Stimulated activated CD8-positive, alpha-beta memory T cell treated with anti-CD3 and anti-CD28 coated beads, Interleukin-2, amount 100 ng/mL, for 48 hours (primary cell): ENCODE measurements around the gene RNU6-7.

Experiments used
- DNase-seq, 2 donors: peaks; one replicate each; pipeline ENCODE4 v3.0.0-alpha.2; 2020; ENCODE audit warnings: low read depth in 2 of 2

Gene RNU6-7

DNA sequence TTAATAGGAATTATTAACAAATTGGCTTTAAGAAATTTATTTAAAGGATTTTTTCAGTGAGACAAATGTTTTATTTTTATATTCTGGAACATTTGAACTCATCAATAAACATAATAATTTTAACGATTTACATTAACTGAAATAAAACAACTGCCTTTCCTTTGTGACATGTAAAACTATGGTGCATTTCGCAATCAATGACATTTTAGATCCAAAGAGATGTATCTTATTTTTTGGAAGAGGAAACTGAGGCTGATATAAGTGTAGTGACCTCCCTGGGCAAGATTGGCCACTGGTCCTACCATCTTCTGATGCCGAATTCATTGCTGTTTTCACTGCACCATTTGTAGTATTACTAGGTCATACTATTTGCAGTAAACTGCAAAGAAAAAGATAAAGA lies 3.7 kb downstream of the RNU6-7 start:
- no peak for DNase-seq

DNA sequence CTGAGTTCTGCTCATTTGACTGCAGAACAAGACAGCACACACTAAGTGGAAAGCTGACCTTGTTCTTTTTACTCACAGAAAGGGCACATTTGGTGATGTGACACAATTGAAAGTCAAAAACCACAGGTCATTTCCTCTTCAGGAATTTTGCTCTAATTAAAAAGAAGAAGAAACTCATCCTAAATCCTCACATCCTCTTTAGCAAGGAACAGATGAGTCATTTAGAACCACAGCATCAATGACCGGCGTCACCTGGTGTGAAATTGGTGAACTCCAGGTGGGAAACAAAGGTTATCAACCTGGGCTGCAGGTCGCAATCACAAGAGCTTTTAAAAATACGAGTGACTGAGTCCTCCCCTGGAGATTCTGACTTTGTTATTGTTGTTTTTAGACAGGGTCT lies 4.1 kb downstream of the RNU6-7 start:
- DNase-seq, result no peak

DNA sequence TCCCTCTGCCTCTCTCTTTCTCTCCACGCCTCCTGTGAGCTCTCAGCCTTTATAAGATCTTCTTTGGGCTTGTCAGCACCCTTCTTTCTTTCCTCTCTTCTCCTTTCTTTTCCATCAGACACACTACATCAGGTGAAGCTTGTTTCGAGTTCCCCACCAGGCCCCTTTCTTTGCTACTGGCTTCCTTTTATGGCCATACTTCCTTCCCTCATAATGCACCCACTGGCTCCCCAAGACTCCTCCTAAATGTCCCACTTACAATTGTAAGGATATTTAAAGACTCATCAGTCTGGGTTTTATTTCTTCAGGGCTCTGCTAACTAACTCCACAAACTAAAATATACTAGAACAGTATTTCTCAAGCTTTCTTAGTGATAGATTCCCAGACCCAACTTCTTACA lies 4.7 kb downstream of the RNU6-7 start:
- DNase-seq, result no peak

DNA sequence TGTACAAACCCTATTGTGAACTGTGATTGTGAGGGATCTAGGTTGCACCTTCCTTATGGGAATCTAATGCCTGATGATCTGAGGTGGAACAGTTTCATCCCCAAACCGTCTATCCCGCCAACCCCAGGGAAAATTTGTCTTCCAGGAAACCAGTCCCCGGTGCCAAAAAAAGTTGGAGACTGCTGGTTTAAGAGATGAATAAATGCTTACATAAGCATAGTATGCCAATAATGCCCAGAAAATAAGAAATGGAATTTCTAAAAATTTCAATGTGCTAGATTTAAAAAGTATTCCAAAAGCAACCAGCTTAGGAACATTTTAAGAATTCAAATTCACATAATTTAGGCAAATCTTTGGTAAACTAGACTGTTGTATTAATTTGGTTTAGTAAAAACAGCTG lies 6.6 kb downstream of the RNU6-7 start:
- DNase-seq, result no peak

DNA sequence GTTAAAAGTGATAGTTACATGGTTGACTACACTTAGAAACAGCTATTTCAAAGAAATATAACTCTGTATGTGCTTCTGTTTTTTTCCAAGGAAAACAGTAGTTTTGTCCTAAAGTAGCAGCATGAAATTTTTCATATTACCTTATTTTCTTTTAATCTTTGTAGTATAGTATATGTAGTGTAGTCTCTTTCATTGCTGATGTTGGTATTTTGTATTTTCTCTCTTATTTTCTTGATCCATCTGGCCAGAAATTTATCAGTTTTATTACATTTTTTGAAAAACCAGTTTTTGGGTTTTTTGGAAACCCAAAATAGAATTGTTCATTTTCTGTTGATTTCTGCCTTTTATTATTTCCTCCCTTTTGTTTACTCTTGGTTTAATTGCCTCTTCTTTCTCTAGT lies 7.6 kb downstream of the RNU6-7 start:
- DNase-seq, result no peak

DNA sequence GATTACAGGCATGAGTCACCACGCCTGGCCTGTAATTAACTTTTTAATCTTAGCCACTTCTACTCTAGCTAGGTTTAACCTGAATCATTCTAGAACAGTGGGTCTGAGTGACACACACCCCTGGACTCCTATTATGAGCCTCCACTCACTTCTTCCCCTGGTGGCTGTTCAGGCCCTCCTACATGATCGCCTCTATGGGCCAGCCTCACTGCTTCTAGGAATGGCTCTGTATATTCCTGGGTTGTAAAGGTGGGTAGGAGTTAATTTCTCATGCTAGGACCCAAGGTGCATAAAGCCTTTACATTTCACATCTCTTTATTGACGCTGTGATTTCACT lies 9.2 kb downstream of the RNU6-7 start:
- DNase-seq, result no peak

DNA sequence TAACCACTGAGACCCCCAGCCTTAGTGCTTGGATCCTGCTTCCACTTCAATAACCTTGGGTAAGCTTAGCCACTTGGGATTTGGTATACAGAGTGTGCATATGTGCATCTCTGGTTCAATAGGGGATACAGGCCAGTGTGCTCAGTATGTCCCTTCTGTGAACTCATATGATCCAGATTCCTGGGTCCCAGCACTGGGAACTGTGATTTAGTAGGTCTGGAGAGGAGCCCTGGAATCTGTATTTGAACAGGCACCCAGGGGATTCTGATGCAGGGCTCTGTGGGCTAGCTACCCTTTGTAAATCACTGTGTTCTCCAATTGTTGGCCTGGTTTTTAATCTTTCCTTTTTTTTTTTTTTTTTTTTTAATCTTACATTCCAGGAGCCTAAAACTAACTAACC lies 11.0 kb downstream of the RNU6-7 start:
- no peak for DNase-seq

DNA sequence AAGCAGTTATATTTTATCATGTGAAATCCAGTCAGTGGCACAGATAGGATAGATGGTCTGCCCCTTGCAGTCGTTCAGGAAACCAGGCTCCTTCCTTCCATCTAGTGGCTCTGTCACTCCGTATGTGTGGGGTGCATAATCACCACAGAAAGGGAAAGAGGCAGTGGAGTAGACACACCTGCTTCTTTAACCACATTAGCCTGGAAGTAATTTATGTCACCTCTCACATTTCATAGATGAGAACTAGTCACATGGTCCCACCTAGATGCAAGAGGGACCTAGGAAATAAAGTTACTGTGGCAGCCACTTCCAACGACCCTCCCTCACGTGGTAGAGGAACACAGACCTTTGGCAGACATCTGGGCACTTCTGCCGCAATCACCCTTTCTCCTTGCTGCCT lies 15.5 kb downstream of the RNU6-7 start:
- no peak for DNase-seq

DNA sequence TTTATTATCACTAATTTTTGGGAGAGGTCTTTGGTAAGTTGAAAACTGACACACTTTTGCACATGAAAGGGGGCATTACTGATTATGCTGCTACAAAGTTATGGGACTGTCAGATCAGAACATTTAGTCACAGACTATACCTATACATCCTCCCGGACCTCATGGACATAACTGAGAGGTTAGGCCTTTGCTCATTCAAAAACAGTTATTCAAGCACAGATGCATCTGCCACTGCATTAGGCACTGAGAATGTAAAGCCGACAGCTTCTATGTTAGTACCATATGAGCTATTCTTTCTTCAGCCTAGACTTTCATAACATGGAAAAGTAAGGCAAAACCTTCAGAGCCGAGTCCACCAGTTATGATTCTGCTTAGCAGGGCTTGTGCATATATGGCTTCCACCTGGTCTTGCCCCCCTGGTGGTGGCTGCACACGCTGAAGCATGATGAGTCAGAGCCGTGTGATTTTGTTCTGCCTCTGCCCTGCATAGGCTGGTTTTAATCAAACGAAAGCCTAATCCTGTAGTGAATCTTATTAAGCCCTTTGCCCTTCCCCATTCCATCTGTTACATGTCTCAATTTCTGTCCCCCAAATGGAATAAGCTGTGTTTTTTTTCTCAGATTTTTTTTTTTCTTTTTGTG lies 23.0 kb downstream of the RNU6-7 start:
- DNase-seq, result no peak

DNA sequence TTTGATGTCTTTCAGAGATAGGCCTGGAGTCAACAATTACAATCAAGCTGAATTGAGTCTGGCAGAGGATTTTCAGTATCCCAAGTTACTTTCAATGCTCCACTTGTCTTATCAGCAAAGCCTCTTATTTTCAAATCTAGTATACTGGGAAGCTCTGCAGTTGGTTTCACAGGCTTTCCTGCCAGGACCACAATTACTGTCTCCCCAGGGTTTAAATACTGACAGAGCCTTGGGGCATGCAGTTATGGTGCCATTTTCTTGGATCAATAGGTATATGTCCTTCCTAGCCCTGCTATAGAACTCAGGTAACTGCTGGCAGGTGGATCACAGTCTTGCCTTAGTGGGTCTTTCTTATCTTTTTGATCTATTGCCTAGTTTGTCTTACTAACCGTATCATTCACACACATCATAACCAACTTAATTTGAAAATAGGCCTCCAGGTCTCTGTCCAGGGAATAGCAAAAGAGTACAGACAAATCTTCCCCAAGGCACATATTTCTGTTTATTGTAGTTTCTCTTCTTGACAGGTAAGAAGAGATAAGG lies 23.6 kb downstream of the RNU6-7 start:
- DNase-seq, result no peak

DNA sequence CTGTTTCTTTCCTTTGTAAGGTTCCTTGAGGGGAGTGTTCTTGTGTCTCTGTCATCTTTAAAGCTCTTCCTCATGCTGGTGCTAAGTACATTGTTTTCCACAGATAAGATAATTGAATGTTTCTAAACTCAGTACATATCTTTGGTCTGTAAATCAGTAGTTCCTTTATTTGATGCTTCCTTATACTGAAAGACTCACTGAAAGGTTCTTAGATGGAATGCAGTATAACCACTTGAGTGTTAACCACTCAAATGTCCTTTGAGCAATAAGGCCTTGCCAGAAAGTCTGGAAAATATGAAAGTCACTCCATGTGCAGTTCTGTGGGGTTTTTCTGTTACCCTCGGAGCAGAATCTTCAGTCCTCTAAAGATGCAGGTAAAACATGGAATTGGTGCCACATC lies 24.2 kb downstream of the RNU6-7 start:
- no peak for DNase-seq

DNA sequence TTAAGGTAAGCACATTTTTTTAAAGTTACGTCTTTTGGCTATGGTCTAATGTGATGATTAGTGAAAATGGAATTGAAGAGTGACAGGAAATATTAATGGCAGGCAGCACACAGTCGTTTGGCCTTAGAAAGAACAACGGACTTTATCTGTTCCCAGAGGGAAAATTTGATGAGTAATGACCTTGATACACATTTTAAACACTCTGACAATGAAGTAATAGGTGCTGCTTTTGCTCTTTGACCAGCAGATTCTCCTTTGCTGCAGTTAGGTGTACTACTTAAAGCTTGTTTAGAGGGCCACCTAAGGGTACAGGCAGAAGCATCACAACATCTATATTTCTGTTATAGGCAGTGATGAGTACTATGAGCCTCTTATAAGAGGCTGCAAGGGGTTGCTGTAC lies 28.3 kb downstream of the RNU6-7 start:
- DNase-seq, result no peak

DNA sequence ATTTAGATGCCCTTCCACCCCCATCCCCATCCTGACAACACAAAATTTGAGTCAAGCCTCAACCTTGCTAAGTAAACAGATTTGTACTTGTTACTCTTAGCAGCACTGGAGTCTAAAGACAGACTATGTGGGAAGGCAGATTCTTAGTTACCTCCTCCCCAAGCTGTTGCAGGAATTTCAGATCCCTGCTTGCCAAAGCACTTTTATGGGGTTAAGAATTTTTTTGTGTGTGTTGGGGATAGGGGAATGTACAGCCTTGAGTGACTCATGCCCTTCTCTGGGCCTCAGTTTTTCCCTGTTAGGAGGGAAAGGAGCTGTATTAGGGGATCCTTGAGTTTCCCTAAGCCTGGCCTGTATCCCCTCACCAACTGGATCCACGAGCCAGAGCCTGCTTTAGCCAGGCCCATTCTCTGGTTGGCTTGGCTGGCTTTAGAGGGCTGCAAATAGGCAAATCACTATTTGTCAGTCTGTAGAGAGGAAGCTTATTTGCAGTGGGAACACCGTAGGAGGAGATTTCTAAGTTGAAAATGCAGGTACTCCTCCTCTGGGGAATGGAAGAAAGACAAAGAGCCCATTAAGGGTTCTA lies 28.9 kb downstream of the RNU6-7 start:
- no peak for DNase-seq

DNA sequence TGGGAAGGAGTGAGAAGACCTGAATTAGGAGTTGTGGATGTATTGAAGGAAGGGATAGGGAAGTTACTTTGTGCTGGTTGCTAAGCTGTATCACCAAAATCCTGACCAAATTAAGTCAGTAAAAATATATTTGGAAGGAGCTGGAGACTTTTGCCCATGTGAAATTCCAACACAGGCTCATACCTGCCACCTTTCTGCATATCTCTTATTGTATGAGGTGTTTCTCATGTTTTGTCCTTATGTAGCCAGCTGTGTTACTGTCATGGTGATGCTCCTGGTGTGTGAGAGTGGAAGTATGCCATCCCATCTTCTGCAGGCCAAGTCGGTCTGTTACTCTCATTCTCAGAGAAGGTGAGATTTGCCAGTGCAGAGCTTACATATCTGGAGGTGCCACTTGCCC lies 30.6 kb downstream of the RNU6-7 start:
- DNase-seq, result no peak

DNA sequence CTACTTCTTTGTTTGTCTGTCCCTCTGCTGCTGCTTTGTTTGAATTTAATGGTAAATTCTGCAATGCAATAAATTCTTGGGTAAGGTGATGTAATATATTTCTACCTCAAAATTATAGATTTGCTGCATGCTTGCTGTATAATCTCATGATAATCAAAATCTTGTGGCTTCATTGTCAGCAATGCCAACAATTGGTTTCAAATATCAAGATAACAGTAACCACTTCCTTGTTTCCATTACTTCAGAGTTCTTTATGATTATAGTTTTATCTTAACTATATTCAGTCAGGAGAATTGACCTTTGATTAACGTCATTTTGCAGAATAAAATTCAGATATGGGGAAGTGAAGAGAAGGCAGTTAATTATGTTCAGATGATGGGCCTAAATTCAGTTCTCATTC lies 31.4 kb downstream of the RNU6-7 start:
- no peak for DNase-seq

DNA sequence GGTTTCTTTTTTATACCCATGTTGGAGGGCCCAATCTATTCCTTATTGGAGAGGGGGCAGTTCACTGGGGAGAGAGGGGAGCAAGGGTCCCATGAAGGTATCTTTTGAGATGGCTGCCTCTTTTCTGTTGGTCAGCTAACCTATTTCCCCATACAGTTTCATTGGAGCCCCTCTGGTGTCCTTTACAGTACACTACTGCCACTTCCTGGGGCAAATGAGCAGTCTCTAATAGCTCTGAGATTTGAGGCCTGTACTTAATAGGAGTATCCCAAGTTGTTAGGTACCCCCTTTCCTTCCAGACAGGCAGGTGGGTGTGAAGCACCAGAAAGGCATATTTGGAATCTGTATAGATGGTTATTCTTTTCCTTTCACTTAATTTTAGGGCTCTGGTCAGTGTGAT lies 42.6 kb downstream of the RNU6-7 start:
- DNase-seq, result no peak

DNA sequence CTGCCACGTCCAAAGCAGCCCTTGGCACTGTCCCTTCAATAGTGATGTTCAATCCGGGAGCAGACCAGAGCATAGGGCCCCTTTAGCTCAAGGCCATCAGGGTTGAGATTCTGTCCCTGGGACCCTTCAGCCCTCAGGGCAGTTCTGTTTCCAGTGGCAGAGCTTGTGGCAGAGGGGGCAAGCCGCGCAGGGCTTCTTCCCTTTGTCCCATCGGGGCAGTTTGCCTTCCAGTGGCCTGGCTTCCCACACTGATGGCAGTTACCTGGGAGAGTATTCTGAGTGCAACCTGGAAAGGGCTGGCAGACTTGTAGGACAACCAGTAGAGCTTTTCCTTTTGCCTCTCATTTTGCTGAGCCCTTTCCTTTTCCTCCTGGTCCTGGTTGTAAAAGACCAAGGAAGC lies 44.9 kb downstream of the RNU6-7 start:
- no peak for DNase-seq

DNA sequence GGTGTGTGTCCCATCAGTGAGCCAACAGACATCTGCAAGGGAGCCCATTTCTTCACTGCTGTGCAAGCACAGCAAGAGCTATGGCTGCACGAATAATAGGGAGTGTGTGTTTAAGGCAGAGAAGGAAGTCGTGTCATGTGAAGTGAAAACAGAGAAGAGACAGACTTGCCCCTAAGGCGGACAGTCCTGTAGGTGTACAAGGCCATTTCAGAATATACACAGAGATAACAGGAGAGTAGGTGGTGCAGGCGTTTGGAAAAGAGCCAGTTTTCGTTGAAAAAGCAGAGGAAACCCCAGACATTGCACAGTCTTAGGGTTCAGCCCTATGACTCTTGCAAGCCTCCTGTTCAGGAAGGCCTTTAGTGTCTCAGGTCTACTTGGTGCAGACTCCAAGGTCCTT lies 47.5 kb downstream of the RNU6-7 start:
- no peak for DNase-seq

DNA sequence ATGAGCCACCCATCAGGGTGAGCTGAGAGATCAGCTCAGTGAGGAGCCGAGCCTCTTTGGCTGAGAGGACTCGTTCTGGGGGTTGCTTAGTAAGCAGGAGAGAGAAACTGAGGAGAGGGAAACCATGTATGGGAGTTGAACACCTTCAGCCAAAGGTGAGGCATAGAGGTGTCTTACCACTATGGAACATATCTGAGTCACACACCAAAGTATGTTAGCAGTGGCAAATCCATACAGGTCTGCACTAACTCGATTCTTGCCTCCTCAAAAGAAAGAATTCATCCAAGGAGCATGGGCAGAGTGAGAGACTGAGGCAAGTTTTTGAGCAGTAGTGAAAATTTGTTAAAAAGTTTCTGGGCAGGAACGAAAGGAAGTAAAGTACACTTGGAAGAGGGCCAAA lies 47.9 kb downstream of the RNU6-7 start:
- no peak for DNase-seq

DNA sequence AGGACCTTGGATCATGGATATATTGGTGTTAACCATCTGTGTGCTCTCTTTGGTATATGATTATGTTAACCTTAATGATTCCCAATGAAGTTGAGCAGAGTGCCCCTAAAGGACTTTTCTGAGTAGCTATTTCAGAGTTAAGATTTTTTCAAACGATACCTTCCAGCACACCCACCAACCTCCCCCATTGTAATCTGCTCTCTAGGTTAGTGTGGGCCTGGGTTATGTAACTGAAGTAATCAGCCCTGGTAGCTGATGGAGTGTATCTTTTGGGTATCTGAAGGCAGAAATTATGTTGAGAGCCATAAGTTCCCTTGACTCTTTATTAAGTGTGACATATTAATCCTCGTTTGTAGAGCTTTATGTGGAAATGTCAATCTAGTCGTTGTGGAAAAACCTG lies 48.8 kb downstream of the RNU6-7 start:
- DNase-seq, result no peak

DNA sequence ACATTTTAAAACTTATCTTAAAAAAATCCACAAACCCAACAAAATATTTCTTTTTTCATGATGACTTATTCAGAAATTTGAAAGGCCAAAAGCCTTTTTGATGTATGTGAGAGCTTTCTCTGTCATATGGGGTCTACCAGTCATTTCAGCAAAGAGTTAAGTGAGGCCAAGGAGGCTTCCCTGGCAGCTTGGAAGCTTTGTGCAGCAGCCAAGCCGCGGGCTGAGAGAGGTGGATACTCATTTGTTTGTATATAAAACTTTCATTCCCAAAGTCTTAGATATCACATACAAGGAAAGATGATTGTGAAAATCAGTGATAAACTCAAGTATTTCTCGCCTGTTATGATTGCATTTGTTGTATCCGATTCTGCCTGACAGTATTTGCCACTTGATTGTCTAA lies 49.7 kb downstream of the RNU6-7 start:
- DNase-seq, result no peak
